Measurements from ENCODE around the gene SHH.

Gene SHH

GRCh38 chr7:155804897-155805825 lies 7.1 kb downstream of the SHH start:
- no peak for DNase-seq

GRCh38 chr7:155804431-155804831 lies 7.8 kb downstream of the SHH start:
- DNase-seq: no peak

GRCh38 chr7:155803418-155804376 lies 8.6 kb downstream of the SHH start:
- DNase-seq: peak; percentile 38

- DNase-seq: no peak
Observed at GRCh38 chr7:155802906-155803417, 9.3 kb downstream of the SHH start.

GRCh38 chr7:155802291-155802690 lies 10.0 kb downstream of the SHH start:
- no peak for DNase-seq

DNA sequence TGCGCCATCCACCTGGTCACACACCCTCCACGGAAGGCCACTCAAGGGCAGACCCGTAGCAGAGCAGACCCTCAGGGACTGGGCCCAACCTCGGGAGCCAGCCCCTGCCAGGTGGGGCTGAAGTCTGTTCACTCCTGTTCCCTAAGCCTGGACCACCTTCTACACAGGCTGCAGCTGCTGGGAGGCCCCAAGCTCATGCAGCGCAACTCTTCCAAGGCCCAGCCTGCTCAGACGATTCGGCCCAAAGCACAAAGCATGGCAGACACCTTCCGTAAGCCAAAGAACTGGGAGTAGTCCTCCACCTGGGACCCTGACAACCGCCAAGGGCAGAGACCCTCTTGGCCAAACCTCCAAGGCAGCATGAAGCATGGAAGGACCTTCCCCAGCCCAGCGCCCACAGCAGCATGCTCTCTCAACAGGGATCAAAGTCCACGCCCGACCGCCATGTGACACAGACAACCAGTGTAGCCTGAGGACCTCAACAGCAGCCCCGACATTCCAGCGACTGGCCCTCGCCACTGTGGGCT lies 11.5 kb downstream of the SHH start:
- DNase-seq: no peak

- DNase-seq: no peak
Observed at GRCh38 chr7:155800301-155800700, 12.0 kb downstream of the SHH start.

DNA sequence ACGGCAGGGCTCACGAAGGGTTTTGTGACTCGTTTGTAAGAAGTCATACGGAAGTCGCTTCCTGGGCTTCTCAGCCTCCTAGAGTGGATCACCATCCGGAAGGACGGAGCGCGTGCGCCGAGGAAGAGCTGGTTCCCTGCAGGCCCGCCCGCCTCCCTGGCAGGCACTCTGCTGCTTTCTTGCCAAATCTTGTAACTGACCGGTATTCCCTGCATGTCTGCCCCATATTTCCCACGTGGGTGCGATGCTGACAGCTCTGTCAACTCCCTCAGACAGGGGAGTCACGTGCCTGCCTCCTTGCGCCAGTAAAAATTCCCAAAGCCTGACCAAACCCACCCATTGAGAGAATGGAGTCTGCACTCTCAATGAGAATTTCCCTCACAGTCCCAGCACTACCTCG lies 12.7 kb downstream of the SHH start:
- no peak for DNase-seq

- DNase-seq: peak; percentile 43
Observed at GRCh38 chr7:155798673-155799439, 13.4 kb downstream of the SHH start.

GRCh38 chr7:155797262-155798250 lies 14.7 kb downstream of the SHH start:
- DNase-seq: no peak

- DNase-seq: peak; percentile 17
Observed at GRCh38 chr7:155796381-155797261, 15.6 kb downstream of the SHH start.

- DNase-seq: no peak
Observed at GRCh38 chr7:155795951-155796350, 16.3 kb downstream of the SHH start.

DNA sequence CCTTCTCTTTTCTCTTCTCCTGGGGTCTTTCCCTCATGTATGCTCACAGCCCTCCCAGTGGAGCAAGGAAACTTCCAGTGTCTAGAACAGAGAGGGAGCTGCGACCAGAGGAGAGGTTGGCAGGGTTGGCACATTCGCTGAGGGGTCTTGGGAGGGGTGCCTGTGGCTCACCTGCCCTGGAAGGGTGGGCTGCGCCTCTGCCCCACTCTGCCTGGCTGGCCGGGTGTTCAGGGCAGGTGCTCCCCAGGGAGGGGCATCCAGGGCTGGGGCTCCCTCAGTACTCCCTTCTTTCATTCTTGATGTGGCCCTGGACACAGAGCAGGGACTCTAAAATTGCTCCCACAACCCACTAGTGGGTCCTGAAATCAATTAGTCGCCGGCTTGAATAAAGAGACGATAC lies 16.9 kb downstream of the SHH start:
- DNase-seq: no peak

GRCh38 chr7:155794196-155794595 lies 18.1 kb downstream of the SHH start:
- DNase-seq: no peak

- DNase-seq: no peak
Observed at GRCh38 chr7:155793720-155794119, 18.5 kb downstream of the SHH start.

- DNase-seq: no peak
Observed at GRCh38 chr7:155792999-155793560, 19.2 kb downstream of the SHH start.

- no peak for DNase-seq
Observed at GRCh38 chr7:155792315-155792960, 19.8 kb downstream of the SHH start.

DNA sequence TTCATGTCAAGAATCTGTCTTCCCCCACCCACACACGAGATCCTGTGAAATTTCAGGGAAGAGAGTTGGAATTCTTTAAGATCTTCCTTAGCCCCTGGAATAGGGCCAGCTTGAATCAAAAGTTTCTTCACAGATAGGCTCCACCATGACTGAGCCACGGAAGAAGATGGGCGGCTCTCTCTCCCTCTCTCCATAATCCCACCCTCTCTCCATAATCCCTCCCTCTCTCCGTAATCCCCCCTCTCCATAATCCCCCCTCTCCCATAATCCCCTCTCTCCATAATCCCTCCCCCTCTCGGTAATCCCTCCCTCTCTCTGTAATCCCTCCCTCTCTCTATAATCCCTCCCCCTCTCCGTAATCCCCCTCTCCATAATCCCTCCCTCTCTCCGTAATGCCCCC lies 20.4 kb downstream of the SHH start:
- DNase-seq: no peak

DNA sequence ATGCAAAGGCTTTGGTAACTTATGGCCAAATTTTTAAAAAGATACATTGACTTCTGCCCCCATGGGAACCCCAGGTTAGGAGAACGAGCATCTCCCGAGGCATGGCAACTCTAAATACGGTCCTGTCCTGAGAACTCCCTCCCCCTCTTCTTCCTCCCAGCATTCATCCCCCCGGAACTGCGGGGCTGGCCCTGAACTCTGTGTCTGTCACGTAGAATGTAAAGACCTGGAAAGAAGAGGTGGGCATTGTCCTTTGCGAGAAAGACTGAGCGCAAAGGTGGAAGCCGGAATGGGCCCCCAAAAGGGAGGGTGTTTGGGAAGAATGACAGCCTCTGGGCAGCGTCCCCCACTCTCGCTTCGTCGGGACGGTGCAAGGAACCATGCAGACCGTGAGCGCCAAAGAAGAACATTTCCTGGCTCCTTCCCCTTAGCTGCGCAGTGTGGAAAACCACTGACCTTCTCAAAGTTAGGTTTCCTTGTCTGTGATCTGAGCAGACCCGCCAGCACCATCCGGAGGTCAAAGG lies 21.0 kb downstream of the SHH start:
- DNase-seq: no peak
